Activated CD4-positive, alpha-beta T cell treated with anti-CD3 and anti-CD28 coated beads, Interleukin-2, Interleukin-6, amounts not matched to agents 100 ng/mL and 50 ng/mL, durations not matched to agents 16 hours and 8 hours (primary cell): ENCODE results near the gene PAMR1.

Experiments
- DNase-seq: peaks from one replicate; pipeline ENCODE4 v3.0.0-alpha.2; 2020

PAMR1 gene

DNA sequence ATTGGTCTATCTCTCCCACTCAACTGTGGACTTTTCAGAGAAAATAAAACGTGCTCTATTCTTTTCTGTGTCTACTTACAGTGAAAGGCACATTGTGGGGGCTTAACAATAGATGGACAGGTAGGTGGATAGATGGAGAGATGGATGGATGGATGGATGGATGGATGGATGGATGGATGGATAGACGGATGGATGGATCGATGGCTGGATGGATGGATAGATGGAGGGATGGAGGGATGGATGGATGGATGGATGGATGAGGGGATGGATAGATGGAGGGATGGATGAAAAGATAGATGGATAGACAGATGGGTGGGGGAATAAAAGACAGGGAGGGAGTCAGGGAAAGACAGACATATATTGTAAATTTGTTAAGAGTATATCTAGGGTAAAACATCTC lies 91.8 kb downstream of the PAMR1 start:
- DNase-seq = no peak

DNA sequence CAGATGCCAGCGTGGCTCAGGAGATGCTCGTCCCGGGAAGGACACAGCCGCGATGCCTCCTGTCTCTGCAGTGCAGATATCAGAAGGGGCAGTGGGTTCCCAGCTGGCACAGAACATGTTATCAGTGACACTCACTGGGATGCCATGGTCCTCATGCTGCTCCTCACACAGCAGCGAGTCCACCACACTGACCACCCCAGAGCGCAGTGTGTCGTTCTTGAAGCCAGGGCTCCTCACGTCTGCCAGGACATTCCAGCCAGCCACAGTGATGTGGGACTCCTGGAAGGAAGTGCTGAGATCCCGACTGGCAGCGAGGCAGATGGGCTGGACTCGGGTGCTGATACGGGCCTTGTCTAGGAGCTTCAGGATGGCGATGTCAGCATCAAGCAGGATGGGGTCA lies 93.0 kb downstream of the PAMR1 start:
- no peak for DNase-seq

GRCh38 chr11:35427071-35427470 lies 98.3 kb downstream of the PAMR1 start:
- no peak for DNase-seq

- DNase-seq = no peak
These were observed 99.1 kb downstream of the PAMR1 start for GRCh38 chr11:35426351-35426750.

GRCh38 chr11:35425603-35426212 lies 99.7 kb downstream of the PAMR1 start:
- no peak for DNase-seq

- no peak for DNase-seq
These were observed 101.1 kb downstream of the PAMR1 start for GRCh38 chr11:35424157-35424940.

- no peak for DNase-seq
These were observed 105.0 kb downstream of the PAMR1 start for GRCh38 chr11:35420371-35420770.

DNA sequence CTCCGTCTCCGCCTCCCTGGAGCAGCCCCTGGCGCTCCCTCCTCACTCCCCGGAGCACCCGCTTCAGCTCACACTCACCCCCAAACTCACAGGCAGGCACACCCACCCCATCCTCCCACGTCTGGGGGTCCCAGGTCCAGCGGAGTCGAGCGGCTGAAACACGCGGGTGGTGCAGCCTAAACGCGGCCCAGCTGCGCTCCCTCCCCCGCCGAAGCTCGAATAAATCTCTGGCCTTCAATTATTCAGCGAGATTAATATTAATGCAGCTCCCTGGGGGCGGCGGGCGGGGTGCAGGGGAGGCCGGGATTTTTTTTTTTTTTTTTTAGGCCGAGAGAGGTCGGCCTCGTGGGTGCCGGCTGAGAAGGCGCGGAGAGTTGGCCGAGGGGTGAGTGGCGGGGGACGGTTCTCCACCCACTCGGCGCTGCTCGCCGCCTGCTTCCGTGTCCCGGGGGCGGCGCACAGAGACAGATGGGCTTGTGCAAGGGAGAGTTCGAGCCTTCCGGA lies 105.5 kb downstream of the PAMR1 start:
- DNase-seq = no peak

DNA sequence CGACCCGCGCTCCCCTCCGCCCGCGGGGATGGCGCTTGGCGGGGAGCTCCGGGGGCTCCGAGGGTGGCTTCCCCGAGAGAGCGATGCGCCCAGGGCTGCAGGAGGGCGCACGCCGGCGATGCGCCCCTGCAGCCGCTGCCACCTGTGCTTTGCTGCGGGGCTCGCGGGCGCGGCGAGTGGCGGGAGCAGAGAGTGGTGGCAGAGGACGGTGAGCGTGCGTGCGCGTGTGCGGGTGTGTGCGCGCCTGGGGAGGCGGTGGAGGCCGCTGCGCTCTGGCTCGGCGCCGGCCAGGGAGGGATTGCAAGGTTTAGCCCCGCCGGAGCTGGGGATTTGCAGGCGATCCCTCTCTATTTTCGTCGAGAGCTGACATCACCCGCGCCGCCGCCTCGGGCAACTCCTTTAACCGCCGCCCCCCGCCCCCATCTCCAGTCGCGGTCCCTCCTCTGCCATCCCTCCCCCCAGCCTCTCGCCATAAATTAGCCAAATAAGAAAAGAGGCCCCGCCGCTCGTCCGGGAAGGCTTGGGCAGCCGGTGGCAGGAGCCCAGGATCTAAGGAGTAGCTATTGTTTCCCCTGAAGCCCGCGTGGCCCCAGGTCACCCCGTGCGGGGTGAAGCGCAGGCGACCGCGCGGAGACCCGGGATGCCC lies 106.1 kb downstream of the PAMR1 start, which contains the start of gene SLC1A2:
TSS of gene SLC1A2 (minus strand) at position 375 of the 646 bp plus-strand sequence. CDS start 592 bp downstream, outside the sequence.
- peak; percentile 9 for DNase-seq

DNA sequence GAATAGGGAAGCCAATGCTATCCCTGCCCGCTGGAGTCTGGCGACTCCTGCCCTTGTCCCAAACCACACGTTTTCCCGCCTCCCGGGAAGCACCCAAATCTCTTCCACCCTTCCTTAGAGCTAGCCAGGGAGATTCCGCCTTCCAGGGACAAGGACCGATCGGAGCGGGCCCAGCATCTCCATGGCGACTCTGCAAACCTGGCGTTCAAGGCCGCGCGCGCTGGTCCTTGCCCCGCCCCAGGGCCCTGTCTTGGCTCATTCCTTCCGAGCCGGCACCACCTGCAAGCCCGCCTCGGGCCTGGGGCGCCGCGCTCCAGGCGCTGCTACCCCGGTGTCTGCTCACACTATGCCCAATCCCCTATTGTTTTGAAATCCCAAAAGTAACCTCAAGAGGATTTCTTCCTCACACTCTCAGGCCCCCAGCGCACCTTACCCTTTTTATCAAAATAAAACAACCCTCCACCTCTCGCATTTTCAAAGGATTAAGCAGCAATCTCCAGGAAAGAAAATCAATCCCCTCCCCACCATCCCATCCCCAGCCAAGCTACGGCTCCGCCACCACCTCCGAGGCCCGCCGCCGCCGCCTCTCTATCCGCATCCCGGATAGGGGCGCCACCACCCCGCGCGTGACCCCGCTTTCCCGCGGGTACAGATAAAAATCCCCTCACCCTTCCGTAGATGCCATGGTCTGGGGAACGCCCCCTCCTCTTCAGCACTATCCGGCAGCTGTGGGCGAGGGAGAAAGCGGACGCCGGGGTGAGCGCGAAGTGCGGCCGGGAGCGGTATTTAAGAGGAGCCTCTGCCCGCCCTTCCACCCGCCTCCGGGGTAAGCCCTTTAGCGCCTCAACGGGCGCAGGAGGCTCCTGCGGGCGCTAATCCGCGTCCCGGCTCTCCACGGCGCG lies 106.9 kb downstream of the PAMR1 start:
- peak; percentile 23 for DNase-seq

- DNase-seq = no peak
These were observed 109.9 kb downstream of the PAMR1 start for GRCh38 chr11:35415487-35415886.

GRCh38 chr11:35414776-35415175 lies 110.6 kb downstream of the PAMR1 start:
- DNase-seq = no peak

DNA sequence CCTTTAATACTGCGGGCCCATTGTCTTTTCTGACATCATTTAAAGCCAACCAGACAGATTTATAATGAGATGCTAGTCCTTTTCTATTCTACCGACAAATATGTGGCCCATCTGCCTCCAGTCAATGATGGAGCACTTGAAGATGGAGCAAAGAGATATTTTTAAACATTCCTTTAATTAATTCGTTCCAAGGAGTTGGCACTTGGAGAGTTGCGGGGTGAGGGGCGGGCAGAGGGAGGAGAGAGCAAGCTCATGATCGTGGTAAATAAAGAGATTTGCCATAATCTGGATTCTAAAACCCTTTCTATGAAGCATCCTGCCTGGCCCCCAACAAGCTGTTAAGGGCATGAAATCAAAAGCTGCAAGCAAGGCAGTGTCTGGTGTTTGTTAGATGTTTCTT lies 111.1 kb downstream of the PAMR1 start:
- no peak for DNase-seq

- DNase-seq = no peak
These were observed 111.8 kb downstream of the PAMR1 start for GRCh38 chr11:35413598-35413997.

GRCh38 chr11:35412285-35412684 lies 113.1 kb downstream of the PAMR1 start:
- no peak for DNase-seq

DNA sequence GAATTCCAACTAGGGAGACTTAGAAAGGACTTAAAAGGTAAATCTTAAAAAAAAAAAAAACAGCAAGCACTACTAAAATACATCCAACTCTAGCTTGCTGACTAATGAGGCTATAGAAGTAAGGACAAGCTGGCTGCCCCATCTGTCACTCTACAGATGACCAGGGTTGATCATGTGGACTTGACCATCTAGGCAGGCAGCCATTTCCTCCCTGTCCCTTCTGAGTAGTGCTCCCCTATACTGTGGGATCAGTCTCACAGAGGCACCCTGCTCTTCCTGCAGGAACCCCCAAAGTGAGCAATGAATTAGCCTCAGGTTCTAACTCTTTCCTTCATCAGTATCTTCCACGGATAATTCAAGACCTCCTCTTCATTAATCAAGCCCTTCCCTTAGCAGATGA lies 118.4 kb downstream of the PAMR1 start:
- no peak for DNase-seq

GRCh38 chr11:35404388-35404775 lies 121.0 kb downstream of the PAMR1 start:
- peak; percentile 11 for DNase-seq

DNA sequence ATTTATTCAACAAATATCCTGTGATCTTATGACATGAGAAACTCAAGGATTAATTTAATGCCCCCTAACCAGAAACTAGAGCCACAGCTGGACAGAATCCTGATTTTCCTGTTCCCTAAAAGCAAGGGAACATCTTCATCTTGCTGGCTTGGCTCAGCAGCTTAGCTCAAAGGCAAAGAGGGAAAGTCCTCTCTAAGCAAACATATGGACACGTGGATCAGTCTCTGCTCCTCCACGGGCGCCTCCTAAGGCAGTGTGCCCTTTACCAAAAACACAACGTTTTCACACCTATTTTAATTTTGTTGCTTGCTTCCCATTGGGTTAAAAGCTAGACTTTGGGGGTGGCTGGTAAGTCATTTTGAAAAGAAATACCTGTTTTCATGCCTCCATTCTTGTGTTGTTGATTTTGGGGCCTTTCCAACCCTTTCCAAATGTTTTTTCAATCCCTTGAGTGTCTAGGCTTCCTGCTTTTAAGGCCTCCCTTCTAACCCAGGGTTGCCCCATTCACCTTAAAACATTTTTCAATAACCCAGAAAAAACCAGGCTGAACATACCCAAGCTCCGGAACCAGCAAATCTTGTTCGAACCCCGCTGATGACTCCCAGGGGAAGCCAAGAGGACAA lies 121.5 kb downstream of the PAMR1 start:
- DNase-seq = no peak

GRCh38 chr11:35402751-35403660 lies 122.4 kb downstream of the PAMR1 start:
- no peak for DNase-seq

DNA sequence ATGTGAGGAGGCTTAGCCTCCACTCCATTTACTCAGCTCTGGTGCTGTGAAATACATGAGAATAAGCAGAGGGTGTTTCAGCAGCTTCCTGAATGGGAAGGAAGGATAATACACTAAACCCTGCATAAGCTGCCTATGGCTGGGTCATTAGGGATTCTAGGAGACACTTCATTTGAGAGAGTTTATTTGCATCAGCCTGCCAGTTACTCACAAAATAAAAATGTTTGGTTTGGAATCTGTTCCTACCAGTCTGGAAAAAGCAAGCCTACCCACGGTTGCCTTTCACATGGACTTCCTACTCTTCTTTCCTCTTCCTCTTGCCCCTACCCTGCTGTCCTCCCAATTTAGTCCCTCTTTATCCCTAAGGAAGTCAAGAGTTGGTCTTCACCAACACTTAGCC lies 126.5 kb downstream of the PAMR1 start:
- no peak for DNase-seq

DNA sequence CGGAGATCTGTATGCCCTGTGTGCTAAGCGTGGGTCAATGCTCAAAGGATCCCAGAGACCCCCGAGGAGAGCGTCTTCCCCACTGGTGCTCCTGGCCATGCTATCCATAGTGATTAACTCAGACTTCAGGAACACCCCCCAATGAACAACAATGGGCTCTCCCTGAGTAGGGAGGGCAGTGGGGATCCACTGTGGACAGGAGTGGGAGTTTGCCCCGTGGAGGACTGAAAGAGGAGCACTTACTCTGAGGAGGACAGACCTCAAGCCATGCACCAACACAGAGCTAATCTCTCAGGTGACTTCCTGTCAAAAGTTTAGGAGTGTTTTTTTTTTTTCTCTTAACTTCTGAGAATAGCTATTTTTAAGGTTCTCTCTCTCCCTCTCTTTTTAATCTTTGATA lies 130.5 kb downstream of the PAMR1 start:
- no peak for DNase-seq
